ENCODE results near the gene TNFRSF1A. TPM values are rescaled to one million over a fixed set of nuclear protein-coding genes. Genes with fewer than 3 reads are reported as not detected.

Gene TNFRSF1A
- total RNA-seq, 5 donors from 2014 or later (not counting 1 experiment from before 2014, with no cell fraction given): 32.3 to 88.0 (median 86.5) TPM

GRCh38 chr12:6333029-6333428 lies 8.8 kb downstream of the TNFRSF1A start:
- Mint-ChIP-seq H3K4me3 (peak overlapping the region in 2 of 3 donors; percentile 35 to 54), H3K36me3 (peaks cover 29% of the 10 kb centered on the region), H3K9me3 (no peaks in the 10 kb centered on the region), H3K4me1 (peaks cover 11 to 31% (median 28%) of the 10 kb centered on the region in 3 donors), H3K27me3 (no peaks in the 10 kb centered on the region), H3K27ac (no peak overlapping the region)
- Histone ChIP-seq H3K9me3 (no peaks in the 10 kb centered on the region), H3K27ac (ENCODE audit: low read length) (peak overlapping the region; percentile 88), H3K36me3 (ENCODE audit: control insufficient read depth in 2 of 2, extremely low read depth in 1 of 2, insufficient read depth in 1 of 2, low read length in 1 of 2) (peaks cover 14 to 68% of the 10 kb centered on the region in 2 donors), H3K27me3 (replicated peaks in 1 of 2; ENCODE audit: control insufficient read depth in 2 of 2, extremely low read depth in 1 of 2, insufficient read depth in 2 of 2, low read length in 1 of 2) (no peaks in the 10 kb centered on the region), H3K4me1 (ENCODE audit: control insufficient read depth in 1 of 2, extremely low read depth in 1 of 2, insufficient read depth in 2 of 2, low read length in 2 of 2) (peaks cover 45 to 73% of the 10 kb centered on the region in 2 experiments), H3K4me3 (ENCODE audit: control insufficient read depth in 1 of 2, extremely low read depth in 1 of 2, low read length in 1 of 2) (no peak overlapping the region)
- ATAC-seq (replicated peaks in 1 of 4) (no peak), DNase-seq (peak in 10 of 35 experiments; percentile 12 to 47 (median 30))
- ChIA-PET CTCF (interaction anchor here (0.7 to 5.6 kb wide), 6 partner anchors 9 to 133 kb away, joined by 3 to 74 read pairs (median 6); partner anchors contain the start of gene TNFRSF1A (in 1 of the 2)), POLR2A (no interaction called here)
- WGBS (ENCODE audit: insufficient coverage): 26% methylated on average over 4 of the region's 9 CpGs

GRCh38 chr12:6332459-6332858 lies 9.4 kb downstream of the TNFRSF1A start:
- Mint-ChIP-seq H3K9me3 (no peaks in the 10 kb centered on the region), H3K27ac (no peak overlapping the region), H3K4me1 (peaks cover 11 to 31% (median 28%) of the 10 kb centered on the region in 3 donors), H3K36me3 (peaks cover 29% of the 10 kb centered on the region), H3K27me3 (no peaks in the 10 kb centered on the region), H3K4me3 (no peak overlapping the region)
- CTCF ChIA-PET: interaction anchor here (0.7 to 5.6 kb wide), 7 partner anchors 9 to 200 kb away, joined by 3 to 74 read pairs (median 6); partner anchors contain the start of gene TNFRSF1A (in 1 of the 2)
- Histone ChIP-seq H3K9me3 (no peaks in the 10 kb centered on the region), H3K4me3 (ENCODE audit: control insufficient read depth in 1 of 2, extremely low read depth in 1 of 2, low read length in 1 of 2) (no peak overlapping the region), H3K27me3 (replicated peaks in 1 of 2; ENCODE audit: control insufficient read depth in 2 of 2, extremely low read depth in 1 of 2, insufficient read depth in 2 of 2, low read length in 1 of 2) (no peaks in the 10 kb centered on the region), H3K4me1 (ENCODE audit: control insufficient read depth in 1 of 2, extremely low read depth in 1 of 2, insufficient read depth in 2 of 2, low read length in 2 of 2) (peaks cover 39 to 70% of the 10 kb centered on the region in 2 experiments), H3K36me3 (ENCODE audit: control insufficient read depth in 2 of 2, extremely low read depth in 1 of 2, insufficient read depth in 1 of 2, low read length in 1 of 2) (peaks cover 15 to 73% of the 10 kb centered on the region in 2 donors), H3K27ac (ENCODE audit: low read length) (peak overlapping the region; percentile 88)
- ATAC-seq (replicated peaks in 1 of 4) (no peak), DNase-seq (no peak)
- no CpG with 5 or more reads among the region's 4 CpGs for WGBS (ENCODE audit: insufficient coverage)
- POLR2A ChIA-PET: interaction anchor here in 1 of 2 donors (0.5 kb wide), 1 partner anchor 95 kb away, joined by 5 read pairs; no protein-coding TSS in a partner anchor

GRCh38 chr12:6330999-6331714 lies 10.7 kb downstream of the TNFRSF1A start:
- peaks cover 29% of the 10 kb centered on the region for H3K36me3 Mint-ChIP-seq
- WGBS (ENCODE audit: insufficient coverage): no CpG with 5 or more reads among the region's 4 CpGs
- no peaks in the 10 kb centered on the region for H3K9me3 Mint-ChIP-seq
- Histone ChIP-seq H3K36me3 (ENCODE audit: control insufficient read depth in 2 of 2, extremely low read depth in 1 of 2, insufficient read depth in 1 of 2, low read length in 1 of 2) (peaks cover 15 to 82% of the 10 kb centered on the region in 2 donors), H3K27ac (ENCODE audit: low read length) (no peak overlapping the region), H3K9me3 (no peaks in the 10 kb centered on the region), H3K4me3 (ENCODE audit: control insufficient read depth in 1 of 2, extremely low read depth in 1 of 2, low read length in 1 of 2) (no peak overlapping the region), H3K27me3 (replicated peaks in 1 of 2; ENCODE audit: control insufficient read depth in 2 of 2, extremely low read depth in 1 of 2, insufficient read depth in 2 of 2, low read length in 1 of 2) (no peaks in the 10 kb centered on the region), H3K4me1 (ENCODE audit: control insufficient read depth in 1 of 2, extremely low read depth in 1 of 2, insufficient read depth in 2 of 2, low read length in 2 of 2) (peaks cover 26 to 62% of the 10 kb centered on the region in 2 experiments)
- H3K4me1 Mint-ChIP-seq: peaks cover 19 to 38% (median 33%) of the 10 kb centered on the region in 3 donors
- no peak overlapping the region for H3K4me3 Mint-ChIP-seq
- peak overlapping the region; percentile 74 to 85 for H3K27ac Mint-ChIP-seq
- DNase-seq (no peak), ATAC-seq (replicated peaks in 1 of 4) (no peak)
- ChIA-PET POLR2A (interaction anchor here (0.6 kb wide), 2 partner anchors 160 to 275 kb away, joined by 4 to 15 read pairs; no protein-coding TSS in a partner anchor), CTCF (interaction anchor here in 1 of 2 donors (0.6 to 0.7 kb wide), 2 partner anchors 97 to 691 kb away, joined by 5 read pairs; no protein-coding TSS in a partner anchor)
- no peaks in the 10 kb centered on the region for H3K27me3 Mint-ChIP-seq

GRCh38 chr12:6330192-6330591 lies 11.7 kb downstream of the TNFRSF1A start:
- H3K4me1 ChIP-seq (ENCODE audit: control insufficient read depth in 1 of 2, extremely low read depth in 1 of 2, insufficient read depth in 2 of 2, low read length in 2 of 2): peaks cover 21 to 60% of the 10 kb centered on the region in 2 experiments
- peaks cover 26 to 44% (median 37%) of the 10 kb centered on the region in 3 donors for H3K4me1 Mint-ChIP-seq
- H3K4me3 ChIP-seq (ENCODE audit: control insufficient read depth in 1 of 2, extremely low read depth in 1 of 2, low read length in 1 of 2): no peak overlapping the region
- no peak overlapping the region for H3K27ac ChIP-seq (ENCODE audit: low read length)
- H3K27me3 ChIP-seq (replicated peaks in 1 of 2; ENCODE audit: control insufficient read depth in 2 of 2, extremely low read depth in 1 of 2, insufficient read depth in 2 of 2, low read length in 1 of 2): no peaks in the 10 kb centered on the region
- ChIA-PET CTCF (interaction anchor here in 1 of 2 donors (0.6 kb wide), 1 partner anchor 98 kb away, joined by 5 read pairs; no protein-coding TSS in a partner anchor), POLR2A (interaction anchor here (0.5 to 0.7 kb wide), 4 partner anchors 14 to 330 kb away, joined by 3 read pairs; partner anchors contain the start of gene SCNN1A (in 1 of the 2))
- peaks cover 15 to 80% of the 10 kb centered on the region in 2 donors for H3K36me3 ChIP-seq (ENCODE audit: control insufficient read depth in 2 of 2, extremely low read depth in 1 of 2, insufficient read depth in 1 of 2, low read length in 1 of 2)
- no peak for DNase-seq
- no peak overlapping the region for H3K27ac Mint-ChIP-seq
- no peak overlapping the region for H3K4me3 Mint-ChIP-seq
- ATAC-seq (replicated peaks in 1 of 4): no peak
- H3K9me3 Mint-ChIP-seq: no peaks in the 10 kb centered on the region
- H3K36me3 Mint-ChIP-seq: peaks cover 26% of the 10 kb centered on the region
- no peaks in the 10 kb centered on the region for H3K9me3 ChIP-seq
- WGBS (ENCODE audit: insufficient coverage): 100% methylated on average over 1 of the region's 5 CpGs
- no peaks in the 10 kb centered on the region for H3K27me3 Mint-ChIP-seq

- ATAC-seq (replicated peaks in 1 of 4): no peak
- no peak for DNase-seq
- H3K4me1 Mint-ChIP-seq: peaks cover 31 to 50% (median 42%) of the 10 kb centered on the region in 3 donors
- H3K36me3 ChIP-seq (ENCODE audit: control insufficient read depth in 2 of 2, extremely low read depth in 1 of 2, insufficient read depth in 1 of 2, low read length in 1 of 2): peaks cover 15 to 75% of the 10 kb centered on the region in 2 donors
- peaks cover 16 to 60% of the 10 kb centered on the region in 2 experiments for H3K4me1 ChIP-seq (ENCODE audit: control insufficient read depth in 1 of 2, extremely low read depth in 1 of 2, insufficient read depth in 2 of 2, low read length in 2 of 2)
- no peak overlapping the region for H3K4me3 Mint-ChIP-seq
- H3K27ac Mint-ChIP-seq: no peak overlapping the region
- no peak overlapping the region for H3K4me3 ChIP-seq (ENCODE audit: control insufficient read depth in 1 of 2, extremely low read depth in 1 of 2, low read length in 1 of 2)
- H3K9me3 Mint-ChIP-seq: no peaks in the 10 kb centered on the region
- no peaks in the 10 kb centered on the region for H3K9me3 ChIP-seq
- no peaks in the 10 kb centered on the region for H3K27me3 Mint-ChIP-seq
- ChIA-PET CTCF (no interaction called here), POLR2A (interaction anchor here (0.6 to 0.7 kb wide), 2 partner anchors 15 to 91 kb away, joined by 3 read pairs; no protein-coding TSS in a partner anchor)
- WGBS (ENCODE audit: insufficient coverage): 95% methylated on average over 12 of the region's 15 CpGs
- no peaks in the 10 kb centered on the region for H3K27me3 ChIP-seq (replicated peaks in 1 of 2; ENCODE audit: control insufficient read depth in 2 of 2, extremely low read depth in 1 of 2, insufficient read depth in 2 of 2, low read length in 1 of 2)
- peaks cover 26% of the 10 kb centered on the region for H3K36me3 Mint-ChIP-seq
- no peak overlapping the region for H3K27ac ChIP-seq (ENCODE audit: low read length)
Measured at GRCh38 chr12:6329703-6330064, 12.2 kb downstream of the TNFRSF1A start.

- H3K9me3 ChIP-seq: no peaks in the 10 kb centered on the region
- DNase-seq: no peak
- no peaks in the 10 kb centered on the region for H3K27me3 ChIP-seq (replicated peaks in 1 of 2; ENCODE audit: control insufficient read depth in 2 of 2, extremely low read depth in 1 of 2, insufficient read depth in 2 of 2, low read length in 1 of 2)
- ChIA-PET POLR2A (no interaction called here), CTCF (no interaction called here)
- H3K9me3 Mint-ChIP-seq: no peaks in the 10 kb centered on the region
- H3K36me3 ChIP-seq (ENCODE audit: control insufficient read depth in 2 of 2, extremely low read depth in 1 of 2, insufficient read depth in 1 of 2, low read length in 1 of 2): peaks cover 15 to 70% of the 10 kb centered on the region in 2 donors
- H3K27ac ChIP-seq (ENCODE audit: low read length): no peak overlapping the region
- H3K27me3 Mint-ChIP-seq: no peaks in the 10 kb centered on the region
- WGBS (ENCODE audit: insufficient coverage): 95% methylated on average over 54 of the region's 75 CpGs
- H3K4me1 ChIP-seq (ENCODE audit: control insufficient read depth in 1 of 2, extremely low read depth in 1 of 2, insufficient read depth in 2 of 2, low read length in 2 of 2): peaks cover 10 to 60% of the 10 kb centered on the region in 2 experiments
- H3K27ac Mint-ChIP-seq: no peak overlapping the region
- no peak overlapping the region for H3K4me3 ChIP-seq (ENCODE audit: control insufficient read depth in 1 of 2, extremely low read depth in 1 of 2, low read length in 1 of 2)
- no peak for ATAC-seq (replicated peaks in 1 of 4)
- H3K4me3 Mint-ChIP-seq: no peak overlapping the region
- peaks cover 36 to 50% (median 45%) of the 10 kb centered on the region in 3 donors for H3K4me1 Mint-ChIP-seq
- H3K36me3 Mint-ChIP-seq: peaks cover 24% of the 10 kb centered on the region
Measured at GRCh38 chr12:6328945-6329702, 12.8 kb downstream of the TNFRSF1A start.
